ENCODE measurements around the gene RAB40C.

Gene RAB40C

DNA sequence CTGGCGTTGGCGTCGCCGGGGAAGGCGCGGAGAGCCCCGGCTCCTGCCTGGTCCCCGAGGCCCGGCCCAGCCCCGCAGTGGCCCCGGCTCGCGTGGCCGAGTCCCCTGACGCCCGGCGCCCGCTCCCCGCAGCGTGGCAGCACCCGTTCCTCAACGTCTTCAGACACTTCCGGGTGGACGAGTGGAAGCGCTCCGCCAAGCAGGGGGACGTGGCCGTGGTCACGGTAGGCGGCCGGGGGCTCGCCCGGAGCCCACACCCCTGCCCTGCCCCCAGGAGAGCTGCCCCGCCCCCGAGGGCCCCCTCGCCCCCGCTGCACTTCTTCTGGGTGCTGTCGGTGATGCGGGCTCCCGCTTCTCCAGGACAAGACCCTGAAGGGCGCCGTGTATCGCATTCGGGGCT lies 59.8 kb downstream of the RAB40C start:
- no peak for DNase-seq

DNA sequence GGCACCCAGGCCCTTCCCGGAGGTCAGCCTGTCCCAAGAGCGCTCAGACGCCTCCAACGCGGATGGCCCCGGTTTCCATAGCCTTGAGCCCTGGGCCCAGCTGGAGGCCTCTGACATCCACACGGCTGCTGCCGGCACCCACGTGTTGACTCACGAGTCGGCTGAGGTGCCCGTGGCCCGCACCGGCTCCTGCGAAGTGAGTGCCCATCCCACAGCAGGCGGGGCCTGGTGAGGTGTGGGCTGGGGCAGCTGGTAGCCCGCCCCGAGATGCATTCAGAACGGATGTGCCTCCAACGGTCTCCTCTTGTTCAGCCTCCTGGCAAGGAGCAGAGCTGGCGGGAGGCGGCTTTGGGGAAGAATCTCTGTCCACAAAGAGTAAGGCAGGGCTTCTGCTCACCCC lies 62.0 kb downstream of the RAB40C start:
- DNase-seq: no peak

DNA sequence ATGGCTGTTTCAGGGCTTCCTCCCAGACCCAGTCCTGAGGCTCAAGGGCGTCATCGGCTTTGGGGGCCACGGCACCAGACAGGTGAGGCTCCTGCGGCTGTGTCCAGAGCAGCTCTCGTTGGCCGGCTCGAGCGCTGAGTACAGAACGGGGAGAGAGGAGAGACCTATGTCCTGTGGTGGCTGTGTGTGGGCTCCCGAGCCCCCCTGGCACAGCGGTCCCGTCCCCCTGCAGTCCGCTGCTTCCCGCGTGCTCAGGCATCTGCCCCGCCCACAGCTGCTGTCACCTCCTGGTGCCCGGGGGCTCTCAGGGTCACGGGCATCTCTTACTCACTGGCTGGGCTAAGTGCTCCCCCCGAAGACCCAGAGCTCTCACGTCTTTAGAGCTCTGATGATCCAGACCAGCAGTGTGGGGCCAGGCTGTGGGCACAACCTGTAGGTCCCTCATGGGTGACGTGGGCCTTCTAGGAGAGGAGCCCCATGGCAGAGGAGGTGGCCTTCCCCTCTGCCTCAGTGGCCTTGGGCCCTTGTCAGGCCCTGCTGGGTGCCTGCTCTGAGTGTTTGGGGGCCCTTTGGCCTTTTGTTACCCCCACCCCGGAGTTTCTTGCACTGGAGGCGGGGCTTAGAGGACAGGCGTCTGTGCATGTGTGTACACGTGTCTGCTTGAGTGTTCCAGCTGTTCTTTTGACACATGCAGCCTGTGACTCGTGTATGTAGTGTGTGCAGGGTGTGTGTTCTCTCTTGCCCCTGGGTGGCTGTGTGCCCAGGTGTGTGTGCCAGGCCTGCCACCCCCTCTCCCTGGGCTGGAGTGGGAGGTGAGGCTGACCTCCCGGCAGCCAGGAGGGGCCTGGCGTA lies 62.8 kb downstream of the RAB40C start:
- no peak for DNase-seq

DNA sequence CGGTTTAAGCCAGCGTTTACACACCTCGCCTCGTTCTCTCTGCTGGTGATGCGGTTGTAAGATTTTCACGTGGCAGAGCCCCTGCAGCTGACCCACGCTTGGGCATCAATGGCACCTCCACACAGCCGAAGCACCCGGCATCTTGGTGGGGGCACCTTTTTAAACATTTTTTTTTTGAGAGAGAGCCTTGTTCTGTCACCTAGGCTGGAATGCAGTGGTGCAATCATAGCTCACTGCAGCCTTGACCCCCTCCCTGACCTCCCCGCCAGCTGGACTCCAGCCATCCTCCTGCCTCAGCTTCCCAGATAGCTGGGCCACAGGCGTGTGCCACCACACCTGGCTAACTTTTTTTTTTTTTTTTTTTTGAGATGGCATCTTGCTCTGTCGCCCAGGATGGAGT lies 64.2 kb downstream of the RAB40C start:
- DNase-seq: no peak

- no peak for DNase-seq
These were observed 67.6 kb downstream of the RAB40C start for GRCh38 chr16:657487-657886.

DNA sequence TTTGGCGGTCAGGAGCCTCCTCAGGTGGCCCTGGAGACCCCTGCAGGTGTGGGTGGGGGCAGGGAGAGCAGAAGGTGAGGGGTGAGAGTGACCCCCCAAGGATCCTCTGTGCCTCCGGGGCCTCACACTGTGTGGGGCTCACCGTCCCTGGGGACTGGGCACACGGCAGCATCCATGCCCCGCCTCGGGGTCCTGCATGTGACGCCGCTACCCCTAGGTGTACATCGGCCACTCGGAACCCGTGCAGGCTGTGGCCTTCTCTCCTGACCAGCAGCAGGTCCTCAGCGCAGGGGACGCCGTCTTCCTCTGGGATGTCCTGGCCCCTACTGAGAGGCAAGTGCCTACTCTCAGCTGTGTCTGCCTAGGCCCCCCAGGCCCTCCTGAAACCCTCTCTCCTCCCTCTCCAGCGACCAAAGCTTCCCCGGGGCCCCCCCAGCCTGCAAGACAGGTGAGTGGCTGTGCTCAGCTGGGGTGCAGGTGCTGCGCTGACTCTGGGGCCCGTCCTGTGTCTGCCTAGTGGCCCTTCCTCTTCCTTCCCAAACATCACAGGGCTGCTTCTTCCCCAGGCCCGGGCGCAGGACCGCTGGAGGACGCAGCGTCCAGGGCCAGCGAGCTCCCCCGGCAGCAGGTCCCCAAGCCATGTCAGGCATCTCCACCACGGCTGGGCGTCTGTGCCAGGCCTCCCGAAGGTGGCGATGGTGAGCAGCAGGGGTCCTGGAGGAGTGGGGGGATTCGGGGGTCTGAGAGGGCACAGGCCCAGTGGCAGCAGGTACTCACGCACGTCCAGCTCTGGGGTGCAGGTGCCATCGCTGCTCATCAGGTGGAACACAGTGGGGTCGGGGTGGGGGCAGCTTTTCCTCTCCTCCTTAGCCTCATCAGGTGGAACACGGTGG lies 69.1 kb downstream of the RAB40C start:
- DNase-seq: no peak

DNA sequence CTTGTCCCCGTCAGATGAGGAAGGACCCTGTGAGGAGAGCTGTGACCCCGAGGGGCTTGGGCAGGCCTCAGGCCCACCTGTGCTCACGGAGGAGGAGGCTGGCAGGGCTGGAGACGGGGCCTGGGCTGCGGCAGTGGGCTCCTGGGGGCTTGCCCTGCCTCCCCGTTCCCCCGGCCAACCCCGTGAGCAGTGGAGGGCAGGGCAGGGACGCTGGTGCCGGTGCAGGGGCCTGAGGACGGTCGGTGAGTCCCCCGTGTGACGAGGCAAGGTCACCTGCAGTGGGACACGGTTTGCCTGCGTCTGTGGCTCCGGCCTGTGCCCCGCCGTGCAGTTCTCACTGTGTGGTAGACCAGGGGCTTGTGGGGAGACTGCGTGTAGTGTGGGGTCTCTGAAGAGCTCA lies 69.8 kb downstream of the RAB40C start:
- DNase-seq: no peak

- no peak for DNase-seq
These were observed 70.2 kb downstream of the RAB40C start for GRCh38 chr16:660132-660458.

- peak; percentile 62 to 67 for DNase-seq
These were observed 70.8 kb downstream of the RAB40C start for GRCh38 chr16:660459-661183.

GRCh38 chr16:661184-661821 lies 71.4 kb downstream of the RAB40C start:
- DNase-seq: no peak

DNA sequence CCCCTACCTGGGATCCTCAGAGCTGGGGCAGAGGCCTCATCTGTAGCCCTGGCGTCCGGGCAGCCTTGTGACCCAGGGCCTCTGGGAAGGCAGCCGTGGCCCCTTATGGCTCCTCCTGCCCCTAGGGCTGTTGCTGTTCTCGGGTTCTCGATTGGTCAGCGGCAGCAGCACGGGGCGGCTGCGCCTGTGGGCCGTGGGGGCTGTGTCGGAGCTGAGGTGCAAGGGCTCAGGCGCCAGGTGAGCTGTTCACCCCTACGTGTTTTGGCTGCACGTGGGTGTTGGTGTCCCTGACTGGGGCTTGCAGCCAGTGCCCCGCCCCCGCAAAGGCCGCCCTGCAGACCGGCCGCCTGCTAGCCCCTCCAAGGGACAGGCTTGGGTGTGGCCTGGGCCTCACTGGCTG lies 72.2 kb downstream of the RAB40C start:
- DNase-seq: no peak

GRCh38 chr16:662597-662996 lies 72.7 kb downstream of the RAB40C start:
- no peak for DNase-seq

GRCh38 chr16:666572-666971 lies 76.7 kb downstream of the RAB40C start:
- DNase-seq: no peak

DNA sequence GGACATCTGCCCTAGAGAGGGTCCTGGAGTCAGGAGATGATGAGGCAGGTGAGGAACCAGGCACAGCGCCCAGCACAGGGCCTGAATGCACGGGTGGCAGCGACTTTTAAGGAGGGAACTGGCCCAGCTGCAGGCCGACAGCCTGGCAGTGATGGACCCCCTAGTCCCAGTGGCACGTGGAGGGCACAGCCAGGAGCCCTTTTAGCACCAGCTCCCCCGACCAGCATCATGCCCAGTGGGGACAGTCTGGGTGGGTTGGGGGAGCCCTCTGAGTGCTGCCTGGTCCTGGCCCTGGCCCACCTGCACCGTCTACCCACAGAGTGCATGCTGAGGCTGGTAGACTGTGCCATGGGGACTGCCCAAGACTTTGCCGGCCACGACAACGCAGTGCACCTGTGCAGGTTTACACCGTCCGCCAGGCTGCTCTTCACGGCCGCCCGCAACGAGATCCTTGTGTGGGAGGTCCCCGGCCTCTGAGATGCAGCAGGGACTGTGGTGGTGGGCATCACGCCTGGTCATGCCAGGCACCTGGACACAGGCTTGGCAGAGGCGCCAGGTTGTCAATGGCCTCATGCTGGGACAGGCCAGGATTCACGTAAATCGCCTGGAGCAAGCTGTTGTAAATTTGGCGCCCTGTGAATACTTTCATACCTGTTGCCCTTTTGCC lies 77.4 kb downstream of the RAB40C start:
- no peak for DNase-seq

GRCh38 chr16:667780-668518 lies 78.1 kb downstream of the RAB40C start, which contains the start of gene RHOT2:
RHOT2 (plus strand) TSS chr16:668132; CDS start chr16:668200, 68 bp downstream.
- DNase-seq: peak; percentile 59 to 72

GRCh38 chr16:668519-669171 lies 78.8 kb downstream of the RAB40C start:
- DNase-seq: no peak

DNA sequence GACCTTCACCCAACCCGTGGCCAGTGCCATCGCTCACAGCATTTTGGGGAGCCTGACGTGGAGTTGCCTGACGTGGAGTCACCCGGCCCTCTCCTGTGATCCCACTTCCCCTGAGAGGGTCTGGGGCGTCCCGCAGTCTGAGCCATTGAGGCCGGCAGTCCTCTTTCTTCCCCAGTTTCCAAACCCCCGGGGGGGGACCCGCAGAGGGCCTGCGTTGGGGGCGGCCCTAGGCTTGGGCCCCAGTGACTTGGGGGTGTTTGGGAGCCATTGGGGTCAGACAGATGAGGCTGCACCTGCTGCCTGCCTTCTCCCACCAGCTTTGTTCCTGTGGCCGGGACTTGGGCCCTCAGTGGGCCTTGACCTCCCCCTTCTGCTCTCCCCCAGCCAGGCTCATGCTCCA lies 79.8 kb downstream of the RAB40C start:
- no peak for DNase-seq

DNA sequence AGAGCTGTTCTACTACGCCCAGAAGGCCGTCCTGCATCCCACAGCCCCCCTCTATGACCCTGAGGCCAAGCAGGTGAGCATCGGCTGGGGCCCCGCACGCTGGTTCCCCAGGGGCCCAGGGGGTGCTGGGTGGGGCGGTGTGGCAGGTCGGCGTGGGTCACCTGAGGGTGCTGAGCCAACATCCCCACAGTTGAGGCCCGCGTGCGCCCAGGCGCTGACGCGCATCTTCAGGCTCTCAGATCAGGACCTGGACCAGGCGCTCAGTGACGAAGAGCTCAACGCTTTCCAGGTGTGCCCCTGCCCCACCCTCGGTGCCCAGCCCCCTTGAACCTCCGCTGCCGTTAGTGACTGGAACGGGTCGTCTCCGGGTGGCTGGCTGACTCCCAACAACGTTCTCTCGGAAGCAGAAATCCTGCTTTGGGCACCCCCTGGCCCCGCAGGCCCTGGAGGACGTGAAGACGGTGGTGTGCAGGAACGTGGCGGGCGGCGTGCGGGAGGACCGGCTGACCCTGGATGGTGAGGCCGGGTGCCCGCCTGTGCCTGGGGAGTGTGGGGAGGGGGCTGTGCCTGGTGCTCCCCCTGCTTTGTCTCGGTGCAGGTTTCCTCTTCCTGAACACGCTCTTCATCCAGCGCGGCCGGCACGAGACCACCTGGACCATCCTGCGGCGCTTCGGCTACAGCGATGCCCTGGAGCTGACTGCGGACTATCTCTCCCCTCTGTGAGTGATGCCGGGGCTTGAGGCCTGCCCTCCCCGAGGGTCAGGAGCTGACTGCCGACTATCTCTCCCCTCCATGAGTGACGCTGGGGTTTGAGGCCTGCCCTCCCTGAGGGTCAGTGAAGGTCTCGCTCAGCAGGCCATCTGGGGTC lies 80.9 kb downstream of the RAB40C start:
- DNase-seq: no peak

DNA sequence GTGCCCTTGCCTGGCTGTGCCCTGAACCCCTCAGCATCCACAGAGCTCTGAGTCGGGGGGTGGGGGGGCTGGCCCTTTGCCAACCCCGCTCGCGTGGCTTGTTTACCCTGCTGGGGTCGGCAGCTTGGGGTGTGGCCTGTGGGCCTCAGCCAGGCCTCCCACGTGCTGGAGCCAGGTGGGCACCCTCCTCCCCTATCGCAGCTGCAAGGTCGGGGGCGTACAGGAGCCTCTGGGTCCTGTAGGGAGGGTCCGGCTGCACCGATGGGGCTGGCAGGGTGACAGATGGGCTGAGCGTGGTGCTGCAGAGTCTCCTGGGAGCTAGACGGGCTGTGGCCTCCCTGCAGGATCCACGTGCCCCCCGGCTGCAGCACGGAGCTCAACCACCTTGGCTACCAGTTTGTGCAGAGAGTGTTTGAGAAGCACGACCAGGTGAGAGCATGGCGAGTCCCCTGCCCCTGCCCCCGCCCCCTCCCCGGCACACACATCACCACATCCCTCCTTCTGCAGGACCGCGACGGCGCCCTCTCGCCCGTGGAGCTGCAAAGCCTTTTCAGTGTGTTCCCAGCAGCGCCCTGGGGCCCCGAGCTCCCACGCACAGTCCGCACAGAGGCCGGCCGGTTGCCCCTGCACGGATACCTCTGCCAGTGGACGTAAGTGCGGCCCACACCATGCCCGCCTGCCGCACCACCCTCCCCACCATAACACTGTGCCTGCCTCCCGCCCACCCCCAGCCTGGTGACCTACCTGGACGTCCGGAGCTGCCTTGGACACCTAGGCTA lies 81.7 kb downstream of the RAB40C start:
- DNase-seq: no peak

Measured in Kasumi-1 (cell line).